Neutrophil (primary cell): ENCODE measurements around the gene COX6B2.

ENCODE experiments used
- H3K27ac ChIP-seq: fragments of 200-600 bp; sonication (generic); 2 replicates; pipeline ENCODE4 v1.5.1; 2016; ENCODE audit warnings: mild to moderate bottlenecking, moderate library complexity
- H3K27me3 ChIP-seq: fragments of 200-600 bp; sonication (generic); 2 replicates; pipeline ENCODE4 v1.6.0; 2016; ENCODE audit warnings: mild to moderate bottlenecking
- H3K36me3 ChIP-seq: fragments of 200-600 bp; sonication (generic); 2 replicates; pipeline ENCODE4 v1.5.1; 2017
- H3K4me1 ChIP-seq, 2 experiments: fragments of 200-600 bp in 1 of 2; sonication (generic) in 1 of 2; 1 replicate in 1 of 2; 2 replicates in 1 of 2; pipeline versions ENCODE4 v1.5.1 to v1.6.1; 2013 to 2016; ENCODE audit warnings: low read depth in 1 of 2, low read length in 1 of 2, mild to moderate bottlenecking in 1 of 2, moderate library complexity in 1 of 2; ENCODE audit not compliant: control insufficient read depth in 1 of 2, insufficient read depth in 1 of 2
- H3K4me3 ChIP-seq, 2 experiments: fragments of 200-600 bp in 1 of 2; sonication (generic) in 1 of 2; 1 replicate in 1 of 2; 2 replicates in 1 of 2; pipeline ENCODE4 v1.5.1; 2013 to 2016; ENCODE audit warnings: low read depth in 1 of 2, low read length in 1 of 2, mild to moderate bottlenecking in 1 of 2, moderate library complexity in 1 of 2
- H3K9me3 ChIP-seq: fragments of 200-600 bp; sonication (generic); 2 replicates; pipeline ENCODE4 v1.5.1; 2016
- CTCF ChIP-seq: fragments of 200-600 bp; sonication (generic); IDR thresholded peaks from 2 replicates; pipeline ENCODE4 v1.5.1; 2016; ENCODE audit warnings: antibody characterized with exemption

COX6B2 gene

GRCh38 chr19:55353356-55353802, 1.1 kb downstream of the COX6B2 start:
- peaks cover 7 to 15% of the 10 kb centered on the region in 2 experiments for H3K4me1 ChIP-seq
- no peaks in the 10 kb centered on the region for H3K36me3 ChIP-seq
- TF ChIP-seq CTCF, result no peak
- peak overlapping the region; percentile 65 to 66 for H3K4me3 ChIP-seq
- H3K27ac ChIP-seq, result no peak overlapping the region
- no peaks in the 10 kb centered on the region for H3K9me3 ChIP-seq
- H3K27me3 ChIP-seq, result peaks cover 77% of the 10 kb centered on the region

GRCh38 chr19:55352549-55353145, 1.9 kb downstream of the COX6B2 start:
- no peak overlapping the region for H3K27ac ChIP-seq
- TF ChIP-seq CTCF, result no peak
- peaks cover 7 to 15% of the 10 kb centered on the region in 2 experiments for H3K4me1 ChIP-seq
- peak overlapping the region in 1 of 2 experiments; percentile 66 for H3K4me3 ChIP-seq
- peaks cover 71% of the 10 kb centered on the region for H3K27me3 ChIP-seq
- H3K9me3 ChIP-seq, result no peaks in the 10 kb centered on the region
- H3K36me3 ChIP-seq, result no peaks in the 10 kb centered on the region

GRCh38 chr19:55352040-55352439, 2.5 kb downstream of the COX6B2 start:
- no peak for TF ChIP-seq CTCF
- Histone ChIP-seq H3K27ac (no peak overlapping the region), H3K36me3 (peaks cover 5% of the 10 kb centered on the region), H3K9me3 (no peaks in the 10 kb centered on the region), H3K4me3 (no peak overlapping the region), H3K4me1 (peaks cover 7 to 15% of the 10 kb centered on the region in 2 experiments), H3K27me3 (peaks cover 65% of the 10 kb centered on the region)

- Histone ChIP-seq H3K27ac (no peak overlapping the region), H3K36me3 (peaks cover 12% of the 10 kb centered on the region), H3K27me3 (peaks cover 52% of the 10 kb centered on the region), H3K9me3 (no peaks in the 10 kb centered on the region), H3K4me1 (peaks cover 7 to 15% of the 10 kb centered on the region in 2 experiments), H3K4me3 (no peak overlapping the region)
- TF ChIP-seq CTCF, result no peak
Observed at GRCh38 chr19:55350620-55351315, 3.8 kb downstream of the COX6B2 start.

- Histone ChIP-seq H3K4me1 (peaks cover 3 to 4% of the 10 kb centered on the region in 2 experiments), H3K27me3 (peaks cover 29% of the 10 kb centered on the region), H3K27ac (no peak overlapping the region), H3K9me3 (no peaks in the 10 kb centered on the region), H3K4me3 (no peak overlapping the region), H3K36me3 (peaks cover 12% of the 10 kb centered on the region)
- TF ChIP-seq CTCF, result no peak
Observed at GRCh38 chr19:55348317-55349034, 6.0 kb downstream of the COX6B2 start.
